Heart left ventricle (tissue), 16 donors: ENCODE measurements around the gene METRNL. TPM values are rescaled to one million over a fixed set of nuclear protein-coding genes. Genes with fewer than 3 reads are reported as not detected.

Experiments used
- ATAC-seq, 4 donors: fragments of 200-7000 bp; cut with Tn5 transposase; one replicate each; pipeline ENCODE4 v1.9.1; 2020 to 2022; ENCODE audit warnings: moderate library complexity in 4 of 4, mild to moderate bottlenecking in 3 of 4, moderate number of reproducible peaks in 1 of 4
- DNase-seq, 5 donors: peaks; one replicate each; pipeline ENCODE4 v3.0.0-alpha.2; 2020
- H3K27ac ChIP-seq, 12 donors: fragments of 200-600 bp; sonication (generic) in 4 of 12; one replicate each; pipeline versions ENCODE4 v1.5.0 to v1.8.0; 2016 to 2022; ENCODE audit warnings: mild to moderate bottlenecking in 2 of 12
- H3K27me3 ChIP-seq, 9 donors: fragments of 200-600 bp; sonication (generic) in 2 of 9; one replicate each; pipeline versions ENCODE4 v1.5.1 to v1.8.0; 2016 to 2022; ENCODE audit warnings: mild to moderate bottlenecking in 3 of 9
- H3K36me3 ChIP-seq, 9 donors: fragments of 200-600 bp; sonication (generic) in 2 of 9; one replicate each; pipeline versions ENCODE4 v1.5.0 to v1.8.0; 2018 to 2022; ENCODE audit warnings: mild to moderate bottlenecking in 2 of 9
- H3K4me1 ChIP-seq, 12 donors: fragments of 200-600 bp; sonication (generic) in 4 of 12; one replicate each; pipeline versions ENCODE4 v1.5.0 to v1.8.0; 2016 to 2022; ENCODE audit warnings: mild to moderate bottlenecking in 3 of 12
- H3K4me3 ChIP-seq, 12 donors: fragments of 200-600 bp; sonication (generic) in 4 of 12; one replicate each; pipeline versions ENCODE4 v1.5.0 to v1.8.0; 2017 to 2022; ENCODE audit warnings: mild to moderate bottlenecking in 9 of 12, moderate library complexity in 4 of 12
- H3K9me3 ChIP-seq, 12 donors: fragments of 200-600 bp; sonication (generic) in 4 of 12; one replicate each; pipeline versions ENCODE4 v1.5.0 to v1.8.0; 2016 to 2022; ENCODE audit warnings: mild to moderate bottlenecking in 1 of 12
- CTCF ChIP-seq, 12 donors: fragments of 200-600 bp; sonication (generic) in 4 of 12; IDR thresholded peaks; one replicate each; pipeline versions ENCODE4 v1.5.0 to v1.8.0; 2018 to 2022; ENCODE audit warnings: antibody characterized with exemption in 12 of 12, mild to moderate bottlenecking in 5 of 12
- POLR2A ChIP-seq, 2 donors: fragments of 450-650 bp; IDR thresholded peaks; one replicate each; pipeline ENCODE4 v1.6.1; 2017; ENCODE audit warnings: antibody characterized with exemption in 2 of 2, mild to moderate bottlenecking in 2 of 2, moderate library complexity in 2 of 2
- WGBS, 4 donors: extraction: QIAGEN DNeasy Blood & Tissue Kit in 2 of 4; methylation state at CpG; one replicate each; pipeline versions ENCODE4 v1.1.5 to v1.1.7; 2013 to 2018; 5-methylcytosine and 5-hydroxymethylcytosine counted together
- intact Hi-C, 10 donors: fragments of 100-400 bp; cut with DNase I; formaldehyde crosslinking; loops; one replicate each; pipeline versions ENCODE4 v1.11.1 to v1.14.2; 2022
- polyA plus RNA-seq, 2 donors: library from polyadenylated mRNA; stranded (reverse); fragments of 200-250 nt; gene quantifications; one replicate each; pipeline ENCODE4 v1.2.3, GENCODE V29; 2013
- total RNA-seq, 9 donors: library from RNA; depleted of rRNA in 2 of 9; stranded (reverse); fragments of >200 nt in 2 of 9; fragmentation: NEBNext Ultra II Directional in 3 of 9; extraction: Animal tissue kit (Norgen Biotek cat#: 25700) in 3 of 9; gene quantifications; one replicate each; pipeline versions ENCODE4 v1.1.0 to v1.2.4, GENCODE V29; 2016 to 2023
- donor health status: ischemic (EF 13 %, LVEDD 7.1; RV severe dilation, severe dysfunction).
- donor health status: healthy with polysubstance abuse.
- donor health status: DM: no; HTN: yes; CAD: no.
- donor health status: DM: no; HTN: no; CAD: no.
- donor health status: ischemic (EF 25% LVEDD 6.9; RV normal size, moderate dysfunction).
- donor health status: ischemic (EF 25% LVEDD 5.7; RV mildly dilated, moderate dysfunction).
- donor health status: healthy.
- donor health status: DM: yes; HTN: yes; CAD: no.
- donor health status: ischemic (EF 35%, LVEDD 5.7; RV mildly dilated, moderate dysfunction).
- donor health status: nonischemic (EF 11% LVEDD 7.7; RV severe dilation, severe dysfunction).
- donor health status: DM: yes; HTN: yes; CAD: no.
- donor health status: PGD.
- donor health status: ischemic (EF 29% LVEDD 5.4; RV normal size, mild dysfunction).
- donor health status: nonischemic (EF 23%, LVEDD 6.1; RV moderate dilation, normal function).

Gene METRNL
- total and polyA plus RNA-seq, 11 donors, result 59.4 to 144 (median 79.5) TPM

DNA sequence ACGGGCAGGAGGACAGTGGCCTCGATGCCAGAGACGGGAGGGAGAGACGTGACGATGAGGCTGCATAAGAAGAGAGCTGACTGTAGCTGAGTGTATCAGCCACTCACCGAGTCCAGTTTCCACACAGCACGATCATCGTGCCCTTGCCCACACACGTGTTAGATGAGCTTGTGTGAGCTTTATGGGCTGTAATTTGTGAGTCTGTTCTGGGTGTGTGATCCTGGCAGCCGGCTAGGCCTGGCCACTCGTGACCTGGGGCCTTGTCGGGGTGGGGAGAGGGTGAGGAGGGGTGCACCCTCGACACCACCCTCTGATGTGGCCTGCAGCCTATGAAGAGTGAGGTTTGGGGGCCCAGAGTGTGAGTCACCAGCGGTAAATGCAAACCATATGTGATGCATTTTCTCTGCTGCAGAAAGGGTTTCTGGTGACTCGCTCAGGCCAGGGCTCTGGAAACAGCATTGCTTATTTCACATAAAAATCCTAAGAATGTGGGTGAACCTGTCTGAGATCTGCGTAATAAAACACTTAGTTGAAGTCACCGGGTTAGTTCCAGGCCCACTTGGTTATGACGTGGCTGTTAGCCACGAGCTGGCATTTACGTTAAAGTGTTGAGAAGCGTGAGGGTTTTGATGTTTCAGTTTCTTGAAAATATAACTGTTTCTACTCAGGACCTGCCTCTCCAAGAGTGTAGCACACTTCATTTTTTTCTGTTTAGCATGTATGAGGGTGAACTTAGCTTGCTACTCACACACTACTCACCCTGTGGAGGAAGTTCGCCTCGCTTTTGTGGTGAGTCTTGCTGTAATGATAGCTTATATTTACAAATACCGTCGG lies 4.2 kb downstream of the METRNL start:
- DNase-seq, result peak in 1 of 5 donors; percentile 58
- ATAC-seq, result peak in 3 of 4 donors; percentile 2 to 16 (median 9)
- Histone ChIP-seq H3K9me3 (no peaks in the 10 kb centered on the region), H3K36me3 (peaks cover 0 to 60% (median 3%) of the 10 kb centered on the region in 9 donors), H3K27me3 (no peaks in the 10 kb centered on the region), H3K4me3 (peak overlapping the region in 3 of 12 donors; percentile 0 to 79 (median 74)), H3K4me1 (peaks cover 0 to 88% (median 58%) of the 10 kb centered on the region in 12 donors), H3K27ac (peak overlapping the region in 10 of 12 donors; percentile 16 to 91 (median 60))
- TF ChIP-seq POLR2A (IDR thresholded peaks at IDR 0.05) (no peak), CTCF (IDR thresholded peaks at IDR 0.05) (no peak)
- 47 to 60% (median 49%) methylated on average over 22 to 25 of the region's 25 CpGs for whole genome bisulfite sequencing, 4 donors
- intact Hi-C loops, result no loop called here

- intact Hi-C loops, result no loop called here
- TF ChIP-seq POLR2A (IDR thresholded peaks at IDR 0.05), result no peak
- TF ChIP-seq CTCF (IDR thresholded peaks at IDR 0.05), result no peak
- Histone ChIP-seq H3K27me3 (no peaks in the 10 kb centered on the region), H3K4me1 (peaks cover 0 to 88% (median 61%) of the 10 kb centered on the region in 12 donors), H3K36me3 (peaks cover 0 to 60% (median 3%) of the 10 kb centered on the region in 9 donors), H3K27ac (peak overlapping the region in 4 of 12 donors; percentile 58 to 91 (median 78)), H3K9me3 (no peaks in the 10 kb centered on the region), H3K4me3 (peak overlapping the region in 1 of 12 donors; percentile 79)
- DNase-seq, result no peak
- ATAC-seq, result no peak
- 58 to 67% (median 62%) methylated on average over 9 of the region's 9 CpGs for WGBS, 4 donors
Observed at GRCh38 chr17:83084214-83084613, 4.8 kb downstream of the METRNL start.

- Histone ChIP-seq H3K4me1 (peaks cover 0 to 92% (median 65%) of the 10 kb centered on the region in 12 donors), H3K27ac (peak overlapping the region in 3 of 12 donors; percentile 69 to 91 (median 88)), H3K36me3 (peaks cover 0 to 62% (median 3%) of the 10 kb centered on the region in 9 donors), H3K4me3 (no peak overlapping the region), H3K9me3 (no peaks in the 10 kb centered on the region), H3K27me3 (no peaks in the 10 kb centered on the region)
- WGBS, 4 donors, result 81 to 92% (median 86%) methylated on average over 18 to 27 of the region's 27 CpGs
- intact Hi-C loops, result no loop called here
- ATAC-seq (no peak), DNase-seq (no peak)
- no peak for TF ChIP-seq POLR2A (IDR thresholded peaks at IDR 0.05)
- no peak for TF ChIP-seq CTCF (IDR thresholded peaks at IDR 0.05)
Observed at GRCh38 chr17:83084621-83085056, 5.2 kb downstream of the METRNL start.

DNA sequence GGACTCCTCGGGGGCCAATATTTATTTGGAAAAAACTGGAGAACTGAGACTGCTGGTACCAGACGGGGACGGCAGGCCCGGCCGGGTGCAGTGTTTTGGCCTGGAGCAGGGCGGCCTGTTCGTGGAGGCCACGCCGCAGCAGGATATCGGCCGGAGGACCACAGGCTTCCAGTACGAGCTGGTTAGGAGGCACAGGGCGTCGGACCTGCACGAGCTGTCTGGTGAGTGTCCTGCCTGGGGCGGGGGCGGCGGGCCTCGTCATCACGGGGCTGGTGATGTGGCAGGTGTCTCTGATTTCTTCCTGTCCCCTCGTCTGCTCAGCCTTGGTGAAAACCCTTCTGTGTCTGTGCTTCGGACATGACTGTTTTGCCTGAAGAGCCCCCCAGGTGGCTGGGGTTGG lies 5.7 kb downstream of the METRNL start:
- peaks cover 0 to 95% (median 68%) of the 10 kb centered on the region in 12 donors for H3K4me1 ChIP-seq
- intact Hi-C loops, result no loop called here
- TF ChIP-seq CTCF (IDR thresholded peaks at IDR 0.05) (no peak), POLR2A (IDR thresholded peaks at IDR 0.05) (no peak)
- peaks cover 0 to 64% (median 3%) of the 10 kb centered on the region in 9 donors for H3K36me3 ChIP-seq
- H3K27me3 ChIP-seq, result no peaks in the 10 kb centered on the region
- no peaks in the 10 kb centered on the region for H3K9me3 ChIP-seq
- DNase-seq (no peak), ATAC-seq (no peak)
- 81 to 87% (median 83%) methylated on average over 10 to 22 of the region's 22 CpGs for WGBS, 4 donors
- H3K4me3 ChIP-seq, result no peak overlapping the region
- no peak overlapping the region for H3K27ac ChIP-seq
